Measurements from ENCODE around the gene CDKAL1. TPM values are rescaled to one million over a fixed set of nuclear protein-coding genes. Genes with fewer than 3 reads are reported as not detected.

CDKAL1 gene
- total RNA-seq, 4 donors from 2014 or later: 13.5 to 21.2 (median 17.3) TPM

DNA sequence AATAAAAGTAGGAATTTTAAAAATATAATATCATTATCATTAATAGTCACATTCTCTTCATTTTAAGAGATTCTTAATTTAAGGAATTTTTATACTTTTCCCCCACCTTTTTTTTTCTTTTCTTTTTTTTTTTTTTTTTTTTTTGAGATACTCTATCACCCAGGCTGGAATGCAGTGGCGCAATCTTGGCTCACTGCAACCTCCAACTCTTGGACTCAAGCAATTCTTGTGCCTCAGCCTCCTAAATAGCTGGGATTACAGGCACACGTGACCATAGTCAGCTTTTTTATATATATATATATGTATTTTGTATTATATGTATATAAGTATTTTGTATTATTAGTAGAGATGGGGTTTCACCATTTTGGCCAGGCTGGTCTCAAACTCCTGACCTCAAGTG lies 457.7 kb downstream of the CDKAL1 start:
- H3K27me3 ChIP-seq: no peaks in the 10 kb centered on the region
- no peak overlapping the region for H3K4me3 ChIP-seq
- peaks cover 0 to 4% (median 0%) of the 10 kb centered on the region in 4 donors for H3K4me1 ChIP-seq
- TF ChIP-seq, protein P1, sequence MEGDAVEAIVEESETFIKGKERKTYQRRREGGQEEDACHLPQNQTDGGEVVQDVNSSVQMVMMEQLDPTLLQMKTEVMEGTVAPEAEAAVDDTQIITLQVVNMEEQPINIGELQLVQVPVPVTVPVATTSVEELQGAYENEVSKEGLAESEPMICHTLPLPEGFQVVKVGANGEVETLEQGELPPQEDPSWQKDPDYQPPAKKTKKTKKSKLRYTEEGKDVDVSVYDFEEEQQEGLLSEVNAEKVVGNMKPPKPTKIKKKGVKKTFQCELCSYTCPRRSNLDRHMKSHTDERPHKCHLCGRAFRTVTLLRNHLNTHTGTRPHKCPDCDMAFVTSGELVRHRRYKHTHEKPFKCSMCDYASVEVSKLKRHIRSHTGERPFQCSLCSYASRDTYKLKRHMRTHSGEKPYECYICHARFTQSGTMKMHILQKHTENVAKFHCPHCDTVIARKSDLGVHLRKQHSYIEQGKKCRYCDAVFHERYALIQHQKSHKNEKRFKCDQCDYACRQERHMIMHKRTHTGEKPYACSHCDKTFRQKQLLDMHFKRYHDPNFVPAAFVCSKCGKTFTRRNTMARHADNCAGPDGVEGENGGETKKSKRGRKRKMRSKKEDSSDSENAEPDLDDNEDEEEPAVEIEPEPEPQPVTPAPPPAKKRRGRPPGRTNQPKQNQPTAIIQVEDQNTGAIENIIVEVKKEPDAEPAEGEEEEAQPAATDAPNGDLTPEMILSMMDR (IDR thresholded peaks at IDR 0.05): no peak
- TF ChIP-seq POLR2A (IDR thresholded peaks at IDR 0.05): no peak
- no peak for TF ChIP-seq EP300 (IDR thresholded peaks at IDR 0.05)
- DNase-seq (ENCODE audit: low spot score in 2 of 2): no peak
- peaks cover 0 to 14% (median 0%) of the 10 kb centered on the region in 3 donors for H3K36me3 ChIP-seq
- H3K27ac ChIP-seq: no peak overlapping the region
- 85 to 90% methylated on average over 2 of the region's 2 CpGs for WGBS, 2 donors
- peaks cover 0 to 10% (median 0%) of the 10 kb centered on the region in 4 donors for H3K9me3 ChIP-seq

DNA sequence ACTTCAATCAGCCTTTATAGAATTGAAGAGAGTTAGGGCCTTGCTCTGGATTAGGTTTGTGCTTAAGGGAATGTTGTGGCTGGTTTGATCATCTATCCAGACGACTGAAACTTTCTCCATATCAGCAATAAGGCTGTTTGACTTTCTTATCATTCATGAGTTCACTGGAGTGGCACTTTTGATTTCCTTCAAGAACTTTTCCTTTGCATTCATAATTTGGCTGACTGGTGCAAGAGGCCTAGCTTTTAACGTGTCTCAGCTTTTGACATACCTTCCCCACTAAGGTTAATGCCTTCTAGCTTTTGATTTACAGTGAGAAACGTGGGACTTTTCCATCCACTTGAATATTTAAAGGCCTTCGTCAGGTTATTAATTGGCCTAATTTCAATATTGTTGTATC lies 461.8 kb downstream of the CDKAL1 start:
- 94 to 96% methylated on average over 4 of the region's 4 CpGs for WGBS, 2 donors
- no peak for TF ChIP-seq EP300 (IDR thresholded peaks at IDR 0.05)
- TF ChIP-seq, protein P1 (IDR thresholded peaks at IDR 0.05): no peak
- TF ChIP-seq POLR2A (IDR thresholded peaks at IDR 0.05): no peak
- Histone ChIP-seq H3K4me3 (no peak overlapping the region), H3K27ac (no peak overlapping the region), H3K9me3 (peaks cover 0 to 10% (median 0%) of the 10 kb centered on the region in 4 donors), H3K36me3 (peaks cover 0 to 6% (median 0%) of the 10 kb centered on the region in 3 donors), H3K27me3 (no peaks in the 10 kb centered on the region), H3K4me1 (peaks cover 0 to 15% (median 0%) of the 10 kb centered on the region in 4 donors)
- DNase-seq (ENCODE audit: low spot score in 2 of 2): no peak

DNA sequence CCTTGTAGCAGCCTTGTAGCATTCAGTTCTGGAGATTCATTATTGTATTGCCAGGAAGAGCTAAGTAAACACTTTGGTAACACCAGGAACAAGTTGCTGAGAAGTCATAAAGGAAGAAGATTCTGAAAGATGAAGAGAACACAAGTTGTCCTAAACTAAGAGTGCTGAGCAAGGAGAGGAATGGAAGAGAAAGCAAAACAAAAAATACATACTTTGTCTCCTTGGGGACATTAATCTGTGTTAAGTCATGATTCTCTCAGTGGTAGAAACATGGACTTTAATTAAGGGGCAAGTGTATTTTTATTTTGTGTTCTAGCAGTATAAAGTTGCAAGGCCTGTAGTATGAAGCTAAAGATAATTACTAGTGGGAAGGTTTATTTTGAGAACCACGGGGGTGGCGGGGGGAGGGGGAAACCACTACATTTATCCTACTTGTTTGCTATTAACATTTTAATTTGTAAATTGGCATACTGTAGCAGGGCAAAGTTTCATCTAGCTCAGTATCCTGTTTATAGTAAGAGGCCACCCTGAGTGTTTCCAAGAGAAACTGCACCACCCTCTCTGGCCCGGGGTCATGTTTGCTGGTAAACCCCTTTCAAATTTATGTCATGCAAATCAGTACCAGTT lies 463.0 kb downstream of the CDKAL1 start:
- peaks cover 0 to 10% (median 0%) of the 10 kb centered on the region in 4 donors for H3K9me3 ChIP-seq
- no peak for DNase-seq (ENCODE audit: low spot score in 2 of 2)
- no peak overlapping the region for H3K27ac ChIP-seq
- peaks cover 0 to 6% (median 0%) of the 10 kb centered on the region in 3 donors for H3K36me3 ChIP-seq
- H3K4me3 ChIP-seq: no peak overlapping the region
- no peak for TF ChIP-seq EP300 (IDR thresholded peaks at IDR 0.05)
- TF ChIP-seq, protein P1 (IDR thresholded peaks at IDR 0.05): no peak
- TF ChIP-seq POLR2A (IDR thresholded peaks at IDR 0.05): no peak
- WGBS, 2 donors: 32 to 46% methylated on average over 3 of the region's 3 CpGs
- peaks cover 0 to 24% (median 0%) of the 10 kb centered on the region in 4 donors for H3K4me1 ChIP-seq
- H3K27me3 ChIP-seq: no peaks in the 10 kb centered on the region

DNA sequence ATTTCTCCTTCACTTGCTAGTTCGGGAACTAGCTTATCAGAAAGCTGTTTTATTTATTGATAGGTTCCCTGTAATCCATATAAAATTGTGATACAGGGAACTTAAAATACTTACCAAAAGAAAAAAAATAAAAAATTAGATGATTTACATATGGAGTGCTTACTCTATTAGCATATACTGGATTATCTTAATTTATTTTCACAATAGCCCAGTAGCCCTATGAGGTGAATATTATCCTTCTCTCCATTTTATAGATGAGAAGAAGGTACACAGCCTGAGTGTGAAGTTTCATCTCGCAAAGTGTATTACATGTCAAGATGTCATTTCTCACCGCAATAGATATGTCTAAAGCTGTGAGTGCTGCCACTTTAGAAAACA lies 463.5 kb downstream of the CDKAL1 start:
- TF ChIP-seq POLR2A (IDR thresholded peaks at IDR 0.05) (no peak), EP300 (IDR thresholded peaks at IDR 0.05) (no peak)
- TF ChIP-seq, protein P1 (IDR thresholded peaks at IDR 0.05): no peak
- 79% methylated on average over 3 of the region's 3 CpGs for WGBS, 2 donors
- H3K4me1 ChIP-seq: peaks cover 0 to 24% (median 0%) of the 10 kb centered on the region in 4 donors
- DNase-seq (ENCODE audit: low spot score in 2 of 2): no peak
- no peak overlapping the region for H3K27ac ChIP-seq
- H3K27me3 ChIP-seq: no peaks in the 10 kb centered on the region
- peaks cover 0 to 6% (median 0%) of the 10 kb centered on the region in 3 donors for H3K36me3 ChIP-seq
- H3K9me3 ChIP-seq: peaks cover 0 to 10% (median 0%) of the 10 kb centered on the region in 4 donors
- H3K4me3 ChIP-seq: no peak overlapping the region

DNA sequence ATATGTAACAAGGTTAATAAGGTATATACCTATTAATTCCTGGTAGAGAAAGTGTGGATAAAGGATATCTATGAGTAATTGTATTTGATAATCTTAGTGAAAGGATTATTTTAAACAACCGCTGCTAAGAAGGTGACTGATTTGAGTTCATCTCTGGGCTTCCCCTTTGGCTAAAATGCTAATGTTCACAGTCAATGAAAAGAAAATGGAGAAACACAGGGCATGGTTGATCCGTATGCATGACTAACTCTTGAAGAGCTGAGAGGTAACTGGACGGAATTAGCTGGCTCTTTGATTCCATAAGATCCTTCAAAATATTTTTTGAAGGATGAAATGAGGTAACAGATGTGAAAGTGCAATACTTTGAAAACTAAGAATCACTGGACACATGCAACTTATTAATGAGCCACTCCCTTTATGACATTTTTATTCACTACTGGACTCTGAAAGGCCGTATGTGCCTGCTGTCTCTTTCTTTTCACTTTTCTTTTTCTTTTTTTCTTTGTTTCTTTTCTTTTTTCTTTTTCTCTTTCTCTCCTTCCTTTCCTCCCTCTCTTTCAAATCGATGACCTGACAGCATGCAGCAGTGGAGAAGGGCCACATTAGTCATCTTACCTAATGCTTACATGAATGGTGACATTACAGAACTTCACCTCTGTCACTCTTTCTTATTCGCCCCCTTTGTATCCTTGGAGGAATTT lies 464.6 kb downstream of the CDKAL1 start:
- H3K4me3 ChIP-seq: no peak overlapping the region
- H3K36me3 ChIP-seq: peaks cover 0 to 6% (median 0%) of the 10 kb centered on the region in 3 donors
- no peak overlapping the region for H3K27ac ChIP-seq
- H3K9me3 ChIP-seq: peaks cover 0 to 10% (median 0%) of the 10 kb centered on the region in 4 donors
- TF ChIP-seq EP300 (IDR thresholded peaks at IDR 0.05) (no peak), POLR2A (IDR thresholded peaks at IDR 0.05) (no peak)
- TF ChIP-seq, protein P1 (IDR thresholded peaks at IDR 0.05): no peak
- DNase-seq (ENCODE audit: low spot score in 2 of 2): no peak
- WGBS, 2 donors: 91% methylated on average over 6 of the region's 6 CpGs
- peaks cover 0 to 24% (median 0%) of the 10 kb centered on the region in 4 donors for H3K4me1 ChIP-seq
- H3K27me3 ChIP-seq: no peaks in the 10 kb centered on the region

All from tibial nerve (tissue), 4 donors.